ENCODE results near the gene PDPK1.
"Not testable (repeated sequence)": the region's sequence is repeated elsewhere in the genome, so short reads cannot be mapped to it uniquely, and the experiment has no call there.

PDPK1 gene

DNA sequence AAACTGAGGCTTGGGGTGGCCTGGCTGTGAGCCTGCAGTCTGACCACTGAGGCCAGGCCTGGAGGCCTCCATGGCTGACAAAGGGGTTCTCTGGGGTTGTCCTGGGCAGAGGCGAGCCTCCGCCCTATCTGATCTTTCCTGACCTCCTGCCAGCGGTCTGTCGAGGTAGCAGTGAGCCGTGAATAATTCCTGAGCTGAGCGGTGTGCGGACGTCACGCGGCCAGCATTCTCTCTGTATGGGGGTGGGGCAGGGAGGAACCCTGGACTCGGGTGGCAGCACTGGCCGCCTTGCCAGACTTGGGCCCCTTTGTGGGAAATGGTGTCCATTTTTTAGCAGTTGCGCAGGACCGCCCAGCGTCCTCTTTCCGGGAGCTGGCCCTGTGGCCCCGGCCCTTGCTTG, 74.1 kb downstream of the PDPK1 start:
- DNase-seq (ENCODE audit: low spot score), result not testable (repeated sequence)

DNA sequence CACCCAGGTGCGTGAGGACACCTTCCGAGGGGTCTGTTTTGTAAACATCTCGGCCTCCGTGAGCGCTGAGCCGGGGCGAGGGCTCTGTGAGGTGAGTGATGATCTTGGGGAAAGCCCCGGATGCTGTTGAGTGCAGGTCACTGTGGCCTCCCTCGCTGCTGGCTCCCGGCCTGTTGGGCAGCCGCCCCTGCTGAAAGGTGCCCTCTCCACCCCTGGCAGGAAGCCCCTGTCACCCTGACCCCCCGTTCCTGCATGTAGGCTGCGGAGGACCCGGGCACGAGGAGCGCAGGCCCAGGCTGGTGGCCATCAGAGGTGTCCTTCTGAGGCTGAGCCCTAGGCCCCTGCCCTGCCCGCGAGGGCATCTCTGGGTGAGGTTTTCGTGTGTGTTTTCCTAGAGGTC, 75.4 kb downstream of the PDPK1 start:
- DNase-seq (ENCODE audit: low spot score), result not testable (repeated sequence)

DNA sequence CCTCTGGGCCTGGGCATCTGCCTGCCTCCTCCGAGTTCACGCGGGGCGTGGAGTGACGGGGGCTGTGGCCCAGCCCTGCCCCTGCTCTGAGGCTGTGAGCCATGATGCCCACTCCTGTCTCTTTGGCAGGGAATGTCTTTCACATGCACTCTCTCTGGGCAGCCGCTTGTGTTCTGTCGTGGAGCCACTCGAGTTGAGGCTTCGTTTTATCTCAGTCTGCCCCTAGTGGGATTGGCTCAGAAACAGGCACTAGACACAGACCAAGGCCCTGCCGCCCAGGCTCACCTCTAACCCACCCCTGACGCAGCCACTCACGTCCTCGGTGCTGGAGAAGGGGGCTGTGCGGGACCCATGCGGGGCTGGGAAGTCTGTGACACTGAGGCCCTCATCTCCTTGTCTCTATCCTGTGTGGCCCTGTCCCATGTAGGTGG, 77.0 kb downstream of the PDPK1 start:
- no peak for DNase-seq (ENCODE audit: low spot score)

DNA sequence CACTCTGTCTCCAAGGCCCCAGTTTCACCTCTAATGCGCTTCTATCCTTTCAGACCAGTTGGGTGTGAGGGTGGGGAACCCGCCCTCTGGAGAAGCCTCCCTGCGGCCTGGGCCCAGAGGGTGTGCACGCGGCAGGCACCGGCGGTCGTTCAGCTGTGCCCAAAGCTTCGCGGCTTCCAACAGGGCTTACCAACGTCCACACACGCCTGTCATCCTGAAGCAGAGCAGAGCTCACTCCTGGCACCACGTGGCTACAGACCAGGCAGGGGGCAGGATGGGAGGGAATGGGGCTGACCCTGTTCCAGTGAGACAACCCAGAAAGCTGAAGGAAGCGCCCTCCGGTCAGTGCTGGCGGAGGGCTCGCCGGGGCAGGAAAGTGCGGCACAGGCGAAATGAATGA, 81.1 kb downstream of the PDPK1 start:
- not testable (repeated sequence) for DNase-seq (ENCODE audit: low spot score)

DNA sequence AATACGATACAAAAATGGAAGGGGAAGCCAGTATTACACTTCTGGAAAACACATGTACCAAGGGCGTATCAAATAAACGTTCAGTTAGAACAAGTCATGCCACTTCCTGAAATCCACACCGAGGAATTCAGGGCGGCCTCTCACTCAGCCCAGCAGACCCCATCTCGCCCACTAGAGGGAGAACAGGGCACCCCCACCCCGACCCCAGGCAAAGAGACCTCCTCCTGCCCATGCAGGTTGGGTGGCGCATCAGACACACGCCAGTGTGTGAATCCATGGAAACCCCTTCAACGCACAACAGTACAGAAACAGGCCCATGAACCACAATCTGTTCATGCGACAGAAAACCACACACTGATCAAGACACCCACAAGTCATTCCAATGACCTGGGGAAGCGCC, 81.8 kb downstream of the PDPK1 start:
- DNase-seq (ENCODE audit: low spot score), result not testable (repeated sequence)

DNA sequence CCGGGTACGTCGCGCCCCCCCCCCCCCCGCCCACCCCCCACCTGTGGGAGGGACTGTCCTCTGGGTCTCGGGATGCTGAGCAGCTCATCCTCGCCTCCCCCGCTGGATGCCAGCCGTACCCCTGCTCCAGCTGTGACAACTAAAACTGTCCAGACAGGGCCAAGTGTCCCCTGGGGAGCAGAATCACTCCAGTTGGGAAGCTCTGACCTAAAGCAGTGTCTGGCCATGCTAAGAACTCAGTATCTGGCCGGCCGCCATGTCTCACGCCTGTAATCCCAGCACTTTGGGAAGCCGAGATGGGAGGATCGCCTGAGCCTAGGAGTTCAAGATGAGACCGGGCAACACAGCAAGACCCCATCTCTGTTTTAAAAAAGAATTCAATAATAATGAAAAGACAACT, 83.0 kb downstream of the PDPK1 start:
- not testable (repeated sequence) for DNase-seq (ENCODE audit: low spot score)

DNA sequence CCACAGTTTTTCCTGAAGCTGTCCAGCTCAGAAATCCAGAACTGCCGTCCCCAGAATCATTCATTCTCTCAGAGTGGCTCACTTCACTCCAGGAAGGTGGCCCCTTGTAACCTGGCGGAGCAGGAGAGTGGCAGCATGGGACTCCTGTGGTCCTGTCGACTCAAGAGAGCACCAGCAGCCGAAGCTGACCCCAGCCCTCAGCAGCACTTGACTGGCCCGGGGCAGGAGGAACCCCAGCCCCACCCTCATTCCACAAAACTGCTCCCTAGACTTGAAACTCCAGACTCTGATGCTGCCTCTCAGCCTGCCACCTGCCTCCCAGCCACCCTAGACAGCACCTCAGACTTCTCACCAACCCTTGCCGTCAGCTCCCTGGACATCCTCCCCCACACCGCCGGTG, 83.6 kb downstream of the PDPK1 start:
- DNase-seq (ENCODE audit: low spot score), result not testable (repeated sequence)

DNA sequence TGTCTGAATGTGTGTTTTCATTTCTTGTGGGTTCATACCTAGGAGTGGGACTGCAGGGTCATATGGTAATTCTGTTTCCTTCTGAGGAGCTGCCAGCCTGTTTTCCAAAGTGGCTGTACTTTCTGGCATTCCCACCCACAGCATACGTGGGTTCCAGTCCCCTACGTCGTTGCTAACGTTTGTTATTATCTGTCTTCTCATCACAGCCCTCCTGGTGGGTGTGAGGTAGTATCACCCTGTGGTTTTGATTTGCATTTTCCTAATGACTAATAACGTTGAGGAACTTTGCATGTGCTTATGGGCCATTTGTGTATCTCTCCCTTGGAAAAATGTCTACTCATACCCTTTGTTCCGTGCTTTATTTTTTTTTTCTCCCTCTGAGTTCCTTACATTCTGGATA, 89.3 kb downstream of the PDPK1 start:
- DNase-seq (ENCODE audit: low spot score), result not testable (repeated sequence)

DNA sequence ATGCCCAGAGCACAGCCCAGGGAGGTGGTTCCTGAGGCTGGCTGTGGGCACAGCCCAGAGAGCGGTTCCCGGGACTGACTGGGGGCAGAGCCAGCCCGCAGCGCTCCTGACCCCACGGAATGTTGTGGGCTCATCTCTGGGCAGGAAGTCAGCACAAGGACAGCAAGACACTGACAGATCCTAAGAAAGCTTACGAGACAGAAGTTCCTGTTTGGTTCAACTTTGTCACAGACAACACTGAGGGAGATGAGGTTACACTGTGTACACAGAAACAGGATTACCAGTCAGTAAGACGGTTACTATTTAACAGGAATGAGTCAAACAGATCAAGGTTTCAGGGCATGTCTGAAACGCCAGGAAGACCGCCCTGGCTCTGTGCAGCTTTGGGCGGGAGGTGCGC, 93.4 kb downstream of the PDPK1 start:
- not testable (repeated sequence) for DNase-seq (ENCODE audit: low spot score)

DNA sequence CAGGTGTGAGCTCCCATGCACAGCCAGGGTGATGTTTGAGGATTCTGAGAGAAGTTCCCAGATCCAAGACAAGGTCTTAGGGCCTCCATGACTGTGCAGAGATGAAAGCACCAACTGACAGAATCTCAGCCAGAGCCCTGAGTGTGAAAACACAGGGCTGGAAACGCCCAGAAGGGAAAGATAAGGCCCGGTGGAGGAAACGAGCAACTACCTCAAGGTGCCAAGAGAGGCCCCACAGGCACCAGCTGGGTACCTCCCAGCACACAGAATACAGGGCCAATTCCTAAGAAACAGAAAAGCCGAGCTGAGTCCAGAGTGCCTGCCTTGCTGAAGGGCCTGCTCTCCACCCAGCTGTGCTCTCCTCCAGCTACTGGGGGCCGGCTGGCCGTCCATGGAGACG, 94.5 kb downstream of the PDPK1 start:
- DNase-seq (ENCODE audit: low spot score), result not testable (repeated sequence)

DNA sequence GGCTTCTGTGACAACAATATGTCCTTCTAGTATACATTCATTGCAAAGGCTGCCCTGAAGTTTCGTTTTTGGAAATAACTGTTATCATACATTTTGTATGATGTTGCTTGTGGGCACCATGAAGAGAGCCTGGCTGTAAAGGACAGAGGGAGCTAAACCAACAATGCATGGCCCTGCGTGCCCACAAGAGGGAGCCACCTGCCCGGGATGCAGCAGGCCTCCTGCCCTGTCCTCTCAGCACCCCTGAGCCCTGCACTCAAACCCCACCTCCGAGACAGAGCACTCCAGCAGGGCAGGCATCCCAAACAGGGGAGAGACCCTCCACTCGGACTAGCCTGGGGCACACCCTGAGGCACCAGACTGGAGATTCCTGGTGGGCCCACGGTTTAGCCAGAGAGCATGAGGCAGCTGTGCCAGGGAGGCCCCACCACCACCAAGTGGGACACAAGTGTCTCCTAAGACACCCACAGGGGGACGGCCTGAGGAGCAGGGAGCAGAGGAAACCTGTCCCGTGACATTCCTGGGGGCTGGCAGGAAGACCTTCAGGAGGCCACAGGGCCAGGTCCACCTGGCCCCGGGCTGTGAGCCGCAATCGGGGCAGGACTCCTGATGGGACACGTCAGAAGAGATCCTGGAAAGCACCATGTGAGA, 101.4 kb downstream of the PDPK1 start:
- not testable (repeated sequence) for DNase-seq (ENCODE audit: low spot score)

DNA sequence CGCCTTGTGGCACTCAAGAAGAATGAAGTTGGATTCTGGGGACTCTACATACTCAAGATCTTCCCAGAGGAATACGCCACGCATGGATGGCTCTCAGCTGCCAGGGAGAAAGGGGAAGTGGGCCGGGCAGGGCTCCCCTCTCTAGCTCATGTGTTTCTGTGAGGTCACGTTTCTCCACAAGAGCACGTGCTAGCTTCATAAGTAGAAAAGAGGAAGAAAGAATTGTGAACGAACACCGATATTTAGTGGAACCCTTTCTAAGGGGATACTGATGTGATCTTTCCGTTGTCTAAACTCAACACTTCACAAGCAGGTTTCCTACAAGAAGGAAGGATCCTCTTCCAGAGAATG, 101.9 kb downstream of the PDPK1 start:
- DNase-seq (ENCODE audit: low spot score), result not testable (repeated sequence)

DNA sequence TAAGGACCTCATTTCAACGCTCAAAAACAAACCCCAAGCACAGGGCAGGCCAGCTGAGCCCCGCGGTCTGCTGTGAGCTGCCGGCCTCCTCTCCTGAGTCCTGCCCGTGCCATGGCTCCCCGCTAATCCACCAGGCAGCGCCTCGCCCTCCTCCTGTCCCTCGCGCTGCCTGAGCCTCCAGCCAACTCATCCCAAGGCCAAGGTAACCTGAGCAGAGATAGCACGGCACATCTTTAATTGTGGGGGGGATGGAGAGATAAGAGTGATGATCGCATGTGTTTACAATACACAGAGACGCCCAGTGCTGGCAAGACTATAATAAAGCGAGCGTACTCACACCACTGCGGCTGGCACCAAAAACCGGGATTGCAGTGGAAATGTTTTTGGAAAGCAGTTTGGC, 104.7 kb downstream of the PDPK1 start:
- not testable (repeated sequence) for DNase-seq (ENCODE audit: low spot score)

DNA sequence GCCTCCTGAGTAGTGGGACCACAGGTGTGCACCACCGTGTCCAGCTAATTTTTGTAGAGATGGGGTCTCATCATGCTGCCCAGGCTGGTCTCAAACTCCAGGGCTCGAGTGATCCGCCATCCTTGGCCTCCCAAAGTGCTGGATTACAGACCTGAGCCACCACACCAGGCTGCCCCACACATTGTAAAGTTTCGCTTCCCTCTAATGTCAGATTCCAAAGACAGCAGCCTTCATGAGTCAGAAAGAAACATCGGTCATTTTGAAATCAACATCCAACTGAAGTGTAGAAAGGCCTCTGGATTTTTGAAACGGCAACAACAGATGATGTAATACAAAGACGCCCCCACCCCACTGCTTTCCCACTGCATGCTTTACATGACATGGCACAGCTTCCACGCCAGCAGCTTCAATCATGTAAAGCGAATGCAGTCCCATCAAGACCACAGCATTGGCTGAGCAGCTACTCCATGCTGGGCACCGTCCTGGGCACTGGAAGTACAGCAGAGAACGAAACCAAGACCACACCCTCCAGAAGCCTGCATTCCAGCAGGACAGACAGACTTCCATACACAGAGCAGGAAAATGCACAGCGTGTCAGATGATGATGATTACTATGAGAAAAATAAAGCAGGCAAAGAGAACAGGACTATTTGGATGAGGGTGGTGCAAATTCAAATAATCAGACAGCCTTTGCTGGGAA, 107.1 kb downstream of the PDPK1 start:
- not testable (repeated sequence) for DNase-seq (ENCODE audit: low spot score)

DNA sequence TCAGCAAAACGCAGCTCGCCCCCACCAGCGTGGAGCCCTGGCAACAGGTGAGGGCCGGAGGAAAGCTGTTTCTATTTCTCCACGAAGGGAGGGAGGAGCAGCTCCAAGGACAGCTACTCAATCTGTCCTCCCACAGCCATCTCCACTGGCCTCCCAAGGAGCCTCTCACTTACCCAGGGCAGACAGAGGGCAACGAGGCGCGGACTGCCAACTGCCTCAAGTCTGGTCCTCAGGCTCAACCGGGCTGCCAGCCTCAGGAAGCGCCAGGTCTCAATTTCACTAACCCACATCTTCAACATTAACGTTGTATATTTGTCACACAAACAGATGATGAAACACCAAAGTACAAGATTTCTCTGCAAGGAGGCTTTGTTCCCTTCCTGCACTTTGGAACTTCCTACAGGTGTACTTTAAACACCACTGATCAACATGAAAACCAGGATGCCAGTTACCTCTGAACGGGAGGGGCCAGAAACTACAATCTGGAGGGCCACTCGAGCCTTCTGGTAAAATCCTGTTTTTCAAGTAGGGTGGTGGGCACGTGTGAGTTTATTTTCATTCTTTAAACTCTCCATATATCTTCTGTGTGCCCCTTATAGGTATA, 113.5 kb downstream of the PDPK1 start:
- not testable (repeated sequence) for DNase-seq (ENCODE audit: low spot score)

Measured in RKO (cell line).